Measurements from ENCODE around the gene TTC13.

TTC13 gene

GRCh38 chr1:230877924-230878590, 100.6 kb downstream of the TTC13 start:
- H3K4me3 ChIP-seq (ENCODE audit: low read depth, low read length): no peak overlapping the region
- no peak for DNase-seq (ENCODE audit: low read depth)
- no peak for TF ChIP-seq CTCF (IDR thresholded peaks at IDR 0.05; ENCODE audit: low read depth, low read length, missing control alignments)
- in situ Hi-C loops (cut with HindIII; ENCODE audit: low sequenced_read_pairs): no loop called here

- no peak for DNase-seq (ENCODE audit: low read depth)
These were observed 101.3 kb downstream of the TTC13 start for GRCh38 chr1:230877146-230877923.

GRCh38 chr1:230876660-230877059, 102.0 kb downstream of the TTC13 start:
- TF ChIP-seq CTCF (IDR thresholded peaks at IDR 0.05; ENCODE audit: low read depth, low read length, missing control alignments): no peak
- DNase-seq (ENCODE audit: low read depth): no peak
- no peak overlapping the region for H3K4me3 ChIP-seq (ENCODE audit: low read depth, low read length)
- in situ Hi-C loops (cut with HindIII; ENCODE audit: low sequenced_read_pairs): no loop called here

More at GRCh38 chr1:230877146-230877923, 101.3 kb downstream of the TTC13 start:
- no peak overlapping the region for H3K4me3 ChIP-seq (ENCODE audit: low read depth, low read length)
- TF ChIP-seq CTCF (IDR thresholded peaks at IDR 0.05; ENCODE audit: low read depth, low read length, missing control alignments): no peak
- in situ Hi-C loops (cut with HindIII; ENCODE audit: low sequenced_read_pairs): no loop called here

- in situ Hi-C loops (cut with HindIII; ENCODE audit: low sequenced_read_pairs): no loop called here
- TF ChIP-seq CTCF (IDR thresholded peaks at IDR 0.05; ENCODE audit: low read depth, low read length, missing control alignments): no peak
- H3K4me3 ChIP-seq (ENCODE audit: low read depth, low read length): no peak overlapping the region
- no peak for DNase-seq (ENCODE audit: low read depth)
These were observed 103.3 kb downstream of the TTC13 start for GRCh38 chr1:230875370-230875769.

GRCh38 chr1:230870916-230871315, 107.7 kb downstream of the TTC13 start:
- no peak for DNase-seq (ENCODE audit: low read depth)
- in situ Hi-C loops (cut with HindIII; ENCODE audit: low sequenced_read_pairs): no loop called here
- TF ChIP-seq CTCF (IDR thresholded peaks at IDR 0.05; ENCODE audit: low read depth, low read length, missing control alignments): no peak
- no peak overlapping the region for H3K4me3 ChIP-seq (ENCODE audit: low read depth, low read length)

- in situ Hi-C loops (cut with HindIII; ENCODE audit: low sequenced_read_pairs): no loop called here
- no peak for TF ChIP-seq CTCF (IDR thresholded peaks at IDR 0.05; ENCODE audit: low read depth, low read length, missing control alignments)
- H3K4me3 ChIP-seq (ENCODE audit: low read depth, low read length): peak overlapping the region; percentile 75
- no peak for DNase-seq (ENCODE audit: low read depth)
These were observed 109.2 kb downstream of the TTC13 start for GRCh38 chr1:230869500-230869899.
